ENCODE results near the gene PTPRE.

PTPRE gene

GRCh38 chr10:127906548-127907377 is at the start of gene PTPRE:
PTPRE (plus strand) TSS chr10:127907103; CDS start chr10:128040882, 133,779 bp downstream.
- DNase-seq = no peak

- DNase-seq = no peak
Measured at GRCh38 chr10:127860592-127860991, 46.3 kb upstream of the PTPRE start.

- no peak for DNase-seq
Measured at GRCh38 chr10:127863231-127863825, 43.6 kb upstream of the PTPRE start.

- no peak for DNase-seq
Measured at GRCh38 chr10:127866276-127867013, 40.5 kb upstream of the PTPRE start.

- DNase-seq = no peak
Measured at GRCh38 chr10:127867805-127868204, 39.1 kb upstream of the PTPRE start.

GRCh38 chr10:127869329-127869728 is 37.6 kb upstream of the PTPRE start:
- DNase-seq = no peak

GRCh38 chr10:127871631-127872010 is 35.3 kb upstream of the PTPRE start:
- no peak for DNase-seq

- no peak for DNase-seq
Measured at GRCh38 chr10:127872011-127872761, 34.7 kb upstream of the PTPRE start.

- DNase-seq = no peak
Measured at GRCh38 chr10:127872871-127873600, 33.9 kb upstream of the PTPRE start.

GRCh38 chr10:127873901-127874470 is 32.9 kb upstream of the PTPRE start:
- DNase-seq = no peak

GRCh38 chr10:127874671-127875448 is 32.0 kb upstream of the PTPRE start:
- no peak for DNase-seq

GRCh38 chr10:127875449-127875765 is 31.5 kb upstream of the PTPRE start:
- no peak for DNase-seq

- no peak for DNase-seq
Measured at GRCh38 chr10:127875916-127876315, 31.0 kb upstream of the PTPRE start.

GRCh38 chr10:127877116-127877515 is 29.8 kb upstream of the PTPRE start:
- no peak for DNase-seq

GRCh38 chr10:127877699-127878098 is 29.2 kb upstream of the PTPRE start:
- DNase-seq = no peak

GRCh38 chr10:127878475-127879055 is 28.3 kb upstream of the PTPRE start:
- no peak for DNase-seq

GRCh38 chr10:127880557-127880956 is 26.3 kb upstream of the PTPRE start:
- DNase-seq = no peak

- DNase-seq = no peak
Measured at GRCh38 chr10:127881262-127881661, 25.6 kb upstream of the PTPRE start.

- DNase-seq = no peak
Measured at GRCh38 chr10:127882391-127882790, 24.5 kb upstream of the PTPRE start.

- no peak for DNase-seq
Measured at GRCh38 chr10:127882801-127883459, 24.0 kb upstream of the PTPRE start.

All from NCI-H187 (cell line).